Measurements from ENCODE around the gene NHSL2. TPM values are rescaled to one million over a fixed set of nuclear protein-coding genes. Genes with fewer than 3 reads are reported as not detected.

The NHSL2 gene
- total and polyA plus RNA-seq, 4 donors = 1.4 to 9.9 (median 4.7) TPM

DNA sequence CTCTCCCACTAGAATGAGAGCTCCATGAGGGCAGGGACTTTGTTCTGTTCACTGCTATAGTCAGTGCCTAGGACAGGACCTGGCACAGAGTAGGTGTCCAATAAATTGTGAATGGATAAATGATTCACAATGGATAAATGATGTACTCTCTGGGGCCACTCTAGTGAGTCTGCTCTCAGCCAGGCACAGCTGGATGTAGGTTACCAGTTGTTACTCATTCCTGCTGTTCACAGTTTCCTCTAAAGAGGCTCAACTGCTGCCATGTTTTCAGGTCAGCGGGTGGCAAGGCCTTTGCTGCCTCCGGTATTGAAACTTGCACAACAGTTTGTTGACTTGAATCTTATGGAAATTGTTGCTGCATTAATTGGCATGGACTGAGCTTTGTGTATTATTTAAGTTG is 99.1 kb downstream of the NHSL2 start:
- no peaks in the 10 kb centered on the region for H3K4me1 ChIP-seq (ENCODE audit: control insufficient read depth in 5 of 5, insufficient read depth in 5 of 5, low read length in 5 of 5)
- TF ChIP-seq, protein P1, sequence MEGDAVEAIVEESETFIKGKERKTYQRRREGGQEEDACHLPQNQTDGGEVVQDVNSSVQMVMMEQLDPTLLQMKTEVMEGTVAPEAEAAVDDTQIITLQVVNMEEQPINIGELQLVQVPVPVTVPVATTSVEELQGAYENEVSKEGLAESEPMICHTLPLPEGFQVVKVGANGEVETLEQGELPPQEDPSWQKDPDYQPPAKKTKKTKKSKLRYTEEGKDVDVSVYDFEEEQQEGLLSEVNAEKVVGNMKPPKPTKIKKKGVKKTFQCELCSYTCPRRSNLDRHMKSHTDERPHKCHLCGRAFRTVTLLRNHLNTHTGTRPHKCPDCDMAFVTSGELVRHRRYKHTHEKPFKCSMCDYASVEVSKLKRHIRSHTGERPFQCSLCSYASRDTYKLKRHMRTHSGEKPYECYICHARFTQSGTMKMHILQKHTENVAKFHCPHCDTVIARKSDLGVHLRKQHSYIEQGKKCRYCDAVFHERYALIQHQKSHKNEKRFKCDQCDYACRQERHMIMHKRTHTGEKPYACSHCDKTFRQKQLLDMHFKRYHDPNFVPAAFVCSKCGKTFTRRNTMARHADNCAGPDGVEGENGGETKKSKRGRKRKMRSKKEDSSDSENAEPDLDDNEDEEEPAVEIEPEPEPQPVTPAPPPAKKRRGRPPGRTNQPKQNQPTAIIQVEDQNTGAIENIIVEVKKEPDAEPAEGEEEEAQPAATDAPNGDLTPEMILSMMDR (IDR thresholded peaks at IDR 0.05; ENCODE audit: control extremely low read depth, extremely low read depth) = no peak
- H3K27ac ChIP-seq (ENCODE audit: low read depth in 1 of 2, low read length in 1 of 2) = no peak overlapping the region
- no peak overlapping the region for H3K4me3 ChIP-seq
- peaks cover 0 to 7% (median 0%) of the 10 kb centered on the region in 4 donors for H3K9me3 ChIP-seq (ENCODE audit: control insufficient read depth in 4 of 4, insufficient read depth in 3 of 4, low read length in 3 of 4)
- no peak overlapping the region for H3K9ac ChIP-seq (ENCODE audit: insufficient read depth in 1 of 2, low read length in 2 of 2)
- H3K36me3 ChIP-seq (ENCODE audit: control insufficient read depth in 4 of 4, insufficient read depth in 4 of 4, low read length in 4 of 4) = no peaks in the 10 kb centered on the region
- WGBS, 2 donors = 83 to 91% methylated on average over 2 of the region's 2 CpGs
- H3K27me3 ChIP-seq (ENCODE audit: control insufficient read depth in 3 of 3, insufficient read depth in 3 of 3, low read length in 2 of 3) = peaks cover 0 to 12% (median 2%) of the 10 kb centered on the region in 3 donors
- DNase-seq = no peak
- ATAC-seq (ENCODE audit: insufficient read depth, low FRiP score) = no peak

DNA sequence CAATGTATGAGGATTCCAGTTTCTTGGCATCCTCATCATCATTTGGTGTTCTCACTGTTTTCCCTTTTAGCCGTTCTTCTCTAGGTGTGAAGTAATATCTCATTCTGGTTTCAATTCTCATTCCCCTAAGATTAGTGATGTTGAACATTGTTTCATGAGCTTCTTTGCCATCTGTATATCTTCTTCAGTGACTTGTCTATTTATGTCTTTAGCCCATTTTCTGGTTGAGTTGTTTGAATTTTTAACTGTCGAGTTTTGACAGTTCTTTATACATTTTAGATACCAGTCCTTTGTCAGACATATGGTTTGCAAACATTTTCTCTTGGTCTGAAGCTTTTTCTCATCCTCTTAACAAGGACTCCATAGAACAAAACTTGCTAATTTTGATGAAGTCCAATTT is 101.1 kb downstream of the NHSL2 start:
- DNase-seq (no peak), ATAC-seq (ENCODE audit: insufficient read depth, low FRiP score) (no peak)
- H3K36me3 ChIP-seq (ENCODE audit: control insufficient read depth in 4 of 4, insufficient read depth in 4 of 4, low read length in 4 of 4) = no peaks in the 10 kb centered on the region
- TF ChIP-seq, protein P1 (IDR thresholded peaks at IDR 0.05; ENCODE audit: control extremely low read depth, extremely low read depth) = no peak
- H3K4me1 ChIP-seq (ENCODE audit: control insufficient read depth in 5 of 5, insufficient read depth in 5 of 5, low read length in 5 of 5) = no peaks in the 10 kb centered on the region
- H3K27me3 ChIP-seq (ENCODE audit: control insufficient read depth in 3 of 3, insufficient read depth in 3 of 3, low read length in 2 of 3) = peaks cover 0 to 21% (median 15%) of the 10 kb centered on the region in 3 donors
- WGBS, 2 donors = 85 to 94% methylated on average over 2 of the region's 2 CpGs
- no peak overlapping the region for H3K9ac ChIP-seq (ENCODE audit: insufficient read depth in 1 of 2, low read length in 2 of 2)
- no peak overlapping the region for H3K4me3 ChIP-seq
- peaks cover 0 to 4% (median 0%) of the 10 kb centered on the region in 4 donors for H3K9me3 ChIP-seq (ENCODE audit: control insufficient read depth in 4 of 4, insufficient read depth in 3 of 4, low read length in 3 of 4)
- no peak overlapping the region for H3K27ac ChIP-seq (ENCODE audit: low read depth in 1 of 2, low read length in 1 of 2)

DNA sequence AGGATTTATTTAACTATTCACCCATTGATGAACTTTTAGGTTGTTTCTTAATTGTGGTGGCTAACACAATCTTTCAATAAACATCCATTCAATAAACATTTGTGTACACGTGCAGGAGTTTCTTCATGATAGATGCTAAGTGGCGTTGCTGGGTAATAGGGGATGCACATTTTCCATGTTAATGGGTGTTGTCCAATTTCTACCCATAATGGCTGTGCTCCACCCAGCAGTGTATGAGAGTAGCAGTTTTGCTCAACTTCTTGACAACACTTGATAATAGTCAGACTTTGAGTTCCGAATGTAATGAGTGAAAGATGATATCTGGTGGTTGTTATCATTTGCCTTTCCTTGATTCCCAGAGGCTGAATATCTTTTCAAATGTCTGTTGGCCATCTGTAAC is 104.7 kb downstream of the NHSL2 start:
- peaks cover 0 to 31% (median 21%) of the 10 kb centered on the region in 3 donors for H3K27me3 ChIP-seq (ENCODE audit: control insufficient read depth in 3 of 3, insufficient read depth in 3 of 3, low read length in 2 of 3)
- no peak for ATAC-seq (ENCODE audit: insufficient read depth, low FRiP score)
- peaks cover 0 to 2% (median 0%) of the 10 kb centered on the region in 4 donors for H3K9me3 ChIP-seq (ENCODE audit: control insufficient read depth in 4 of 4, insufficient read depth in 3 of 4, low read length in 3 of 4)
- no peak overlapping the region for H3K9ac ChIP-seq (ENCODE audit: insufficient read depth in 1 of 2, low read length in 2 of 2)
- TF ChIP-seq, protein P1 (IDR thresholded peaks at IDR 0.05; ENCODE audit: control extremely low read depth, extremely low read depth) = no peak
- no peak overlapping the region for H3K27ac ChIP-seq (ENCODE audit: low read depth in 1 of 2, low read length in 1 of 2)
- DNase-seq = no peak
- H3K4me1 ChIP-seq (ENCODE audit: control insufficient read depth in 5 of 5, insufficient read depth in 5 of 5, low read length in 5 of 5) = peaks cover 0 to 17% (median 5%) of the 10 kb centered on the region in 5 donors
- H3K36me3 ChIP-seq (ENCODE audit: control insufficient read depth in 4 of 4, insufficient read depth in 4 of 4, low read length in 4 of 4) = no peaks in the 10 kb centered on the region
- H3K4me3 ChIP-seq = no peak overlapping the region
- 74 to 93% methylated on average over 3 of the region's 3 CpGs for WGBS, 2 donors
